Renal cortex interstitium (tissue), 15 donors: Measurements from ENCODE around the gene MARCHF6. TPM values are rescaled to one million over a fixed set of nuclear protein-coding genes. Genes with fewer than 3 reads are reported as not detected.
"Not testable (repeated sequence)": the region's sequence is repeated elsewhere in the genome, so short reads cannot be mapped to it uniquely, and the experiment has no call there.

Experiments used
- DNase-seq, 11 donors: peaks; one replicate each; pipeline ENCODE4 v3.0.0-alpha.2; 2013; ENCODE audit warnings: low read depth in 9 of 11, low spot score in 4 of 11; ENCODE audit errors: extremely low read depth in 1 of 11
- long read RNA-seq, 16 experiments: transcript quantifications; one replicate each; lab custom pipeline, GENCODE V29; 2026
- polyA plus RNA-seq, 3 donors: library from polyadenylated mRNA; unstranded; fragments of 120-200 nt; gene quantifications; one replicate each; pipeline ENCODE4 v1.2.1, GENCODE V29; 2013; ENCODE audit not compliant: insufficient read length in 3 of 3

The MARCHF6 gene
- 100 to 1,000 TPM; 174 to 227 (median 208) TPM for polyA plus RNA-seq
- long read RNA-seq, donor 1, full-length matches to known transcripts = 13 of 39 reads
- long read RNA-seq, donor 1, partial matches to known transcripts = 26 of 39 reads
- long read RNA-seq, donor 1, other reads (novel, unspliced or antisense) = 0 of 39 reads
- long read RNA-seq, donor 2, full-length matches to known transcripts = 11 of 26 reads
- long read RNA-seq, donor 2, partial matches to known transcripts = 15 of 26 reads
- long read RNA-seq, donor 2, other reads (novel, unspliced or antisense) = 0 of 26 reads
- long read RNA-seq, donor 3, full-length matches to known transcripts = 20 of 78 reads
- long read RNA-seq, donor 3, partial matches to known transcripts = 58 of 78 reads
- long read RNA-seq, donor 3, other reads (novel, unspliced or antisense) = 0 of 78 reads
- long read RNA-seq, donor 4, full-length matches to known transcripts = 15 of 87 reads
- long read RNA-seq, donor 4, partial matches to known transcripts = 72 of 87 reads
- long read RNA-seq, donor 4, other reads (novel, unspliced or antisense) = 0 of 87 reads
- long read RNA-seq, donor 5 = 0 reads
- long read RNA-seq, donor 6, full-length matches to known transcripts = 18 of 91 reads
- long read RNA-seq, donor 6, partial matches to known transcripts = 73 of 91 reads
- long read RNA-seq, donor 6, other reads (novel, unspliced or antisense) = 0 of 91 reads
- long read RNA-seq, donor 7, full-length matches to known transcripts = 13 of 83 reads
- long read RNA-seq, donor 7, partial matches to known transcripts = 70 of 83 reads
- long read RNA-seq, donor 7, other reads (novel, unspliced or antisense) = 0 of 83 reads
- long read RNA-seq, donor 8 = 0 reads
- long read RNA-seq, donor 9, full-length matches to known transcripts = 17 of 57 reads
- long read RNA-seq, donor 9, partial matches to known transcripts = 40 of 57 reads
- long read RNA-seq, donor 9, other reads (novel, unspliced or antisense) = 0 of 57 reads
- long read RNA-seq, donor 10, full-length matches to known transcripts = 8 of 44 reads
- long read RNA-seq, donor 10, partial matches to known transcripts = 36 of 44 reads
- long read RNA-seq, donor 10, other reads (novel, unspliced or antisense) = 0 of 44 reads
- long read RNA-seq, donor 11, full-length matches to known transcripts = 11 of 57 reads
- long read RNA-seq, donor 11, partial matches to known transcripts = 46 of 57 reads
- long read RNA-seq, donor 11, other reads (novel, unspliced or antisense) = 0 of 57 reads
- long read RNA-seq, donor 12, full-length matches to known transcripts = 10 of 26 reads
- long read RNA-seq, donor 12, partial matches to known transcripts = 16 of 26 reads
- long read RNA-seq, donor 12, other reads (novel, unspliced or antisense) = 0 of 26 reads
- long read RNA-seq, donor 13 = 0 reads
- long read RNA-seq, donor 14, full-length matches to known transcripts = 8 of 32 reads
- long read RNA-seq, donor 14, partial matches to known transcripts = 24 of 32 reads
- long read RNA-seq, donor 14, other reads (novel, unspliced or antisense) = 0 of 32 reads
- long read RNA-seq, donor 15, full-length matches to known transcripts = 9 of 70 reads
- long read RNA-seq, donor 15, partial matches to known transcripts = 61 of 70 reads
- long read RNA-seq, donor 15, other reads (novel, unspliced or antisense) = 0 of 70 reads
- long read RNA-seq, donor 16, full-length matches to known transcripts = 44 of 266 reads
- long read RNA-seq, donor 16, partial matches to known transcripts = 222 of 266 reads
- long read RNA-seq, donor 16, other reads (novel, unspliced or antisense) = 0 of 266 reads

DNA sequence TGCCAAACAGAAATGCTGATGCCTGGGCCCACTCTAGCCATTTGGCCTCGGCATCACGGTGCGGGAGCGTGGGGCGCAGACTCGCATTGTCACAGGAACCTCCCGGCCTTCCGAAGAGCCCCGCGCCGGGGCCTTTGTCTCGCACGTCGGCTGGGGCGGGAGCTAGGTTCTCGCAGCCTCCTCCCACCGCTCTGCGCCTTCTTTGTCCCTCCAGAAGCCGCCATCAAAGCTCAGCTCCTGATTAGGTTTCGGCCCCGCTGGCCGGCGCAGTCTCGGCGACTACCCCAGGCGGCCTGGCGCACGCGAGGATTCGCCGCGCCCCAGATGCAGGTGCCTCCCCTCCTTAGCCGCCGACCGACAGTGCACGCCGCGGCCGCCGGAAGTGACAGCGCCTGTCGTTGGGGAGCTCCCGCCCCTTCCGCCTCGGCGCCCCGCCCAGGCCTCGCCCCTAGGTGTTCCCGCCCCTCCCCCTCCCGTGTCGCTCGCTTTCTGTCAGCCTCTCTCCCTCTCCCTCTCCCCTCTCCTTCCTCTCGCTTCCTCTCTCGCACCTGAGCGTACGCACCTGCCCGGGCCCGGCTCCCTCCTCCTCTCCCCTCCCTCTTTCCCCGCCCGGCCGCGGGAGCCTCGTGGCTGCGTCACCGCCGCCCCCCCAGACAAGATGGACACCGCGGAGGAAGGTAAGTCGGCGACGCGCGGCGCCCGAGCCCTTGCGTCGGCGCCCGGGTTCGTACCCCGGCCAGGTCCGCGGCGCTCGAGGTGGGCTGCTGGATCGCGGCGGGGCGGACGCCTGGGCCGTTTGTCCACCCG is at the start of gene MARCHF6:
MARCHF6 (plus strand) TSS at position 455 of the 807 bp plus-strand sequence; CDS start at position 659, 204 bp downstream.
- DNase-seq = peak; percentile 80 to 92 (median 88)

DNA sequence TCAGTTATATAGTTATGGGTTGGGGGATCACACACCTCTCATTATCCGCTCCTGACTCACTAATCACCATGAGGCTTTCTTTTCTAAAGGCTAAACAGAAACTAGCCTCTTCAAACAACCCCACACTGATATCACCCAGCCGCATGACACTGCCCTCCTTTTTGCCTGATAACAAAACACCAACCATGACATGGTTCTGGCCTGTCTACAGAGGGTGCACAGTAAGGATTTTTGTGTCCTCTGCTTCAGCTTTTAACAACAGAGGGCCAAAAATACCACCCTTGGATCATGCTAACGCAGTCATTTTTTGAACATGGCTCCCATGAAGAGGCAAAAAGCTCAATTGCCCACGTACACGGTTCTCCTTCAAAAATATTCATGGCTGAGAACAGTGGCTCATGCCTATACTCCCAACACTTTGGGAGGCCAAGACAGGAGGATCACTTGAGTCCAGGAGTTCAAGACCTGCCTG is 49.8 kb upstream of the MARCHF6 start:
- no peak for DNase-seq

DNA sequence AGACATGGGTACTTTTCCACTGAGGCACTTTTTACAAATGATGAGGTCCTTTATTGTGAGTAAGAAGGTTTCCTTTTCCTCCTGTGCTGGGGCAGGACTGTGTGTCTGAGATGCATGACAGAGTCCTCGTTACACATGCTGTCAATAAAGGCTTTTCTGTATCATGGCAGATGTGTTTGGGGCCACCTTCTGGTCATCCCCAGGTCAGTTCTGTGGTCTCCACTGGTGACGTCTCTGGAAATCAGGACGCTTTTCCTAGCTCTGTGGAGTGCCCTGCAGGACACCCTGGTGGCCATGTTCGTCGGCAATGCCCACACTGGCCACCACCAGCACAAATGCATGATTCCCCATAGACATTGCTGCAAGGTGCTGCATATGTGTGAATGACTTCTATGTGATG is 48.6 kb upstream of the MARCHF6 start:
- DNase-seq = no peak

GRCh38 chr5:10306114-10306513 is 47.4 kb upstream of the MARCHF6 start:
- DNase-seq = no peak

DNA sequence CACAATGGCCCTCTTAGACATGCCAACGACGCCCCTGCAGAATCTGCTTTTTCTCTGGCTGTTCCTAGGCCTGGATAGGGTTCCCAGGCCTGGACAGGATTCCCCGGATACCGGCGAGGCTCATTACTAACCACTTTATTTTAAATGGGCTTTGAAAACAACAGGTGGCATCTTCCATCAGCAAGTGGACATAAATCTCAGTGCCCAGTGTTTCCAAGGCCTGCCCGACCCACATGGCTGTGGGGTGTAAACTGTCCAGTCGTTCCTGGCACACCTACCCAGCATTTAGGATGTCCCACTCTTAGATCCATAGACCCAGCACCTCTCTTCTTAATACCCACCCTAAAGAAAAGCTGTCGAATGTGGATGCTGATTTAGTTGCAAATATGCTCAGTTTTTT is 46.7 kb upstream of the MARCHF6 start:
- DNase-seq = no peak

- peak in 1 of 11 donors; percentile 59 for DNase-seq
Measured at GRCh38 chr5:10307206-10308148, 46.0 kb upstream of the MARCHF6 start, which contains the start of gene CMBL. TSS of gene CMBL (minus strand) at chr5:10307902. CDS start at chr5:10290762, 17,140 bp downstream.

DNA sequence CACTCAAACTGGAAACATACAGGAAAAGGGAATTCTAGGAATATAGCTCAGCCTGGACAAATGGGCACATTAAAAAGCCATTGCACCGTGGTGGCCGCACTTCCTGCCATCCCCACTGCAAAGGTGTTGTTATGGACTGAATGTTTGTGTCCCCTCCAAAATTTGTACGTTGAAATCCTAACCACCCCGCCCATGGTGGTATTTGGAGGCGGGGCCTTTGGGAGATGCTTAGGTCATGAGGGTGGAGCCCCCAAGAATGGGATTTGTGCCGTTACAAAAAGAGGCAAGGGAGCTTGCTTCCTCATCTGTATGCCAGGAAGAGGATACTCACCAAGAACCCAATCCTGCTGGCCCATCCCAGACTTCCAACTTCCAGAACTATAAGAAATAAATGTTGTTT is 44.7 kb upstream of the MARCHF6 start:
- DNase-seq = no peak

- no peak for DNase-seq
Measured at GRCh38 chr5:10310066-10310779, 43.3 kb upstream of the MARCHF6 start.

DNA sequence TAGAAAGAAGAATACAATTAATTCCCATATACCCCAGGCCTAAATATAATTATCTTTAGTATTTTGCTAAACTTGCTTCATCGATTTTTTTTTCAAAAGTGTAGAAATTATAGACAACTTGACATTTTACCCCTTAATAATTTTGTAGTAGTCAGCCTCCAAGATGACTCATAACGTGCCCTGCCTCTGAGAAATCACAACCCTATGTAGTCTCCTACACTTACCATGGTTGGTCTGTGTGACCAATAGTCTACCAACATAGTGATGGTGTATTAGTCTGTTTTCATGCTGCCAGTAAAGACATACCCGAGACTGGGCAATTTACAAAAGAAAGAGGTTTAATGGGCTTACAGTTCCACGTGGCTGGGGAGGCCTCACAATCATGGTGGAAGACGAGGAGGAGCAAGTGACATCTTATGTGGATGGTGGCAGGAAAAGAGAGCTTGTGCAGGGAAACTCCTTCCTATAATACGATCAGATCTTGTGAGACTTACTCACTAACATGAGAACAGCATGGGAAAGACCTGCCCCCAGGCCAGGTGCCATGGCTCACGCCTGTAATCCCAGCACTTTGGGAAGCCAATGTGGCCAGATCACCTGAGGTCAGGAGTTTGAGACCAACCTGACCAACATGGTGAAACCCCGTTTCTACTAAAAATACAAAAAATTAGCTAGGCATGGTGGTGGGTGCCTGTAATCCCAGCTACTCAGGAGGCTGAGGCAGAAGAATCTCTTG is 42.5 kb upstream of the MARCHF6 start:
- DNase-seq = not testable (repeated sequence)

- no peak for DNase-seq
Measured at GRCh38 chr5:10311595-10312425, 41.7 kb upstream of the MARCHF6 start.

DNA sequence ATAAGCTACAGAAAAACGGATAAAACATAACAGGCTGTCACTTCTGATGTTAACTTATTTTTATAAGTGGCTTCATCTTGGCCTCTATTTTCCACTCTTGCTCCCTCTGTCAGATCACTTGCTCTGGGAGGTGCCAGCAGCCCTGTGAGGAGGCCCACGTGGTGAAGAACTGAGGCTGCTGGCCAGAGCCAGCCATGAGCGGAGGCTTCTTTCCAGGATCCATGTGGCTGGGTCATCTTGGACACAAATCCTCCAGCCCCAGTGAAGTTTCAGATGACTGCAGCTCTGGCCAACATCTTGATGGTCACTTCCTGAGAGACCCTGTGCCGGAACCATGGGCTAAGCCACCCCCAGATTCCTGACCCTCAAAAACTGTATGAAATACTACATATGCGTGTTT is 38.3 kb upstream of the MARCHF6 start:
- peak in 1 of 11 donors; percentile 40 for DNase-seq

DNA sequence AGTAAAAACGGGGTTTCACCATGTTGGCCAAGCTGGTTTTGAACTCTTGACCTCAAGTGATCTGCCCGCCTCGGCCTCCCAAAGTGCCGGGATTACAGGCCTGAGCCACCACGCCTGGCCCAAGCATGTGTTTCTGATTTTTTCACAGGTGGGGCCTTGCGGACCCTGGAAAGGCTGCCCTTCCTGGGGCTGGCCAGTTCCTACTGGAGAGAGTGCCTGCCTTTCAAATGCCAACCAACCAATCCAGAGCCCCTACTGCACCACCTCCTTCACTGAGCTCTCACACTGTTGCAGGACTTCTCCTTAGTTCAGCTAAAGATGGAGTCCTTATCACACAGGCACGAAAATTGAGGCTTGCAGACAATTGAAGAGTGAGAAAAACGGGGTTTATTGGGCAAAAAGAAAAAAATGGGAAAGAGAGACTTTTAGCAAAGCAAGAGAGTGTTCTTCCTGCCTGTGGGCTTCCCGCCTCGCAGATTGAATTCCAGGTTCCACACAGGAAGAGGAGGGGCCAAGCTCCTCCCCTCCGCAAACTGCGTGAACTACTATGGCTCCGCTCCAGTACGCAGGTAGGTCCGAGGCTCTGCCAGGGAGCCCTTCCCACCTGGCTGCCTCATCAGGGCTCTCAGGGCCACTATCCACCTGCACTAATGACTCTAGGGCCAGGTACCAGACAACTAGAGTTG is 37.5 kb upstream of the MARCHF6 start:
- DNase-seq = no peak
